ENCODE data around the gene TNFRSF4.

Gene TNFRSF4

GRCh38 chr1:1232796-1233566 is 19.0 kb upstream of the TNFRSF4 start:
- DNase-seq (ENCODE audit: low read depth): no peak

- no peak for DNase-seq (ENCODE audit: low read depth)
Measured at GRCh38 chr1:1232208-1232795, 18.3 kb upstream of the TNFRSF4 start, which contains the start of gene B3GALT6. TSS of gene B3GALT6 (plus strand) at chr1:1232237. CDS start at chr1:1232279, 42 bp downstream.

GRCh38 chr1:1231400-1232207 is 17.7 kb upstream of the TNFRSF4 start, which contains the start of gene SDF4:
TSS of gene SDF4 (minus strand) at chr1:1232001. CDS start at chr1:1228772, 3,229 bp downstream.
- peak; percentile 95 for DNase-seq (ENCODE audit: low read depth)

- no peak for DNase-seq (ENCODE audit: low read depth)
Measured at GRCh38 chr1:1230656-1231399, 16.9 kb upstream of the TNFRSF4 start.

GRCh38 chr1:1229770-1230169 is 15.8 kb upstream of the TNFRSF4 start:
- no peak for DNase-seq (ENCODE audit: low read depth)

GRCh38 chr1:1228596-1229321 is 14.8 kb upstream of the TNFRSF4 start:
- no peak for DNase-seq (ENCODE audit: low read depth)

GRCh38 chr1:1228187-1228586 is 14.2 kb upstream of the TNFRSF4 start:
- DNase-seq (ENCODE audit: low read depth): no peak

GRCh38 chr1:1227386-1227785 is 13.4 kb upstream of the TNFRSF4 start:
- no peak for DNase-seq (ENCODE audit: low read depth)

- DNase-seq (ENCODE audit: low read depth): no peak
Measured at GRCh38 chr1:1226566-1227362, 12.8 kb upstream of the TNFRSF4 start.

GRCh38 chr1:1225913-1226312 is 12.0 kb upstream of the TNFRSF4 start:
- DNase-seq (ENCODE audit: low read depth): no peak

- DNase-seq (ENCODE audit: low read depth): no peak
Measured at GRCh38 chr1:1225238-1225845, 11.4 kb upstream of the TNFRSF4 start.

- no peak for DNase-seq (ENCODE audit: low read depth)
Measured at GRCh38 chr1:1223891-1224290, 9.9 kb upstream of the TNFRSF4 start.

GRCh38 chr1:1223321-1223720 is 9.4 kb upstream of the TNFRSF4 start:
- DNase-seq (ENCODE audit: low read depth): no peak

- no peak for DNase-seq (ENCODE audit: low read depth)
Measured at GRCh38 chr1:1222575-1223225, 8.7 kb upstream of the TNFRSF4 start.

- DNase-seq (ENCODE audit: low read depth): no peak
Measured at GRCh38 chr1:1221887-1222574, 8.1 kb upstream of the TNFRSF4 start.

- DNase-seq (ENCODE audit: low read depth): no peak
Measured at GRCh38 chr1:1220197-1220596, 6.2 kb upstream of the TNFRSF4 start.

- DNase-seq (ENCODE audit: low read depth): no peak
Measured at GRCh38 chr1:1219341-1219740, 5.4 kb upstream of the TNFRSF4 start.

- DNase-seq (ENCODE audit: low read depth): no peak
Measured at GRCh38 chr1:1218524-1219200, 4.7 kb upstream of the TNFRSF4 start.

All from stimulated activated CD8-positive, alpha-beta memory T cell treated with anti-CD3 and anti-CD28 coated beads, Interleukin-4, amount 100 ng/mL, for 24 hours (primary cell).